HL-60 (cell line): Measurements from ENCODE around the gene PGM1.
A peak's percentile ranks its signal among the peaks of the same experiment; 100 is the strongest.

ENCODE experiments used
- DNase-seq, 2 experiments: peaks; one replicate each; pipeline ENCODE4 v3.0.0-alpha.2; 2010 to 2020; ENCODE audit warnings: low read depth in 1 of 2, low spot score in 1 of 2
- H3K27ac ChIP-seq: fragments of 250-450 bp; sonication (Bioruptor Pico); replicated peaks from 2 replicates; pipeline ENCODE4 v1.5.1; 2020; ENCODE audit warnings: mild to moderate bottlenecking, moderate library complexity
- H3K27me3 ChIP-seq: fragments of 250-450 bp; sonication (Bioruptor Pico); 2 replicates; pipeline ENCODE4 v1.5.1; 2021; ENCODE audit warnings: mild to moderate bottlenecking, moderate library complexity; ENCODE audit not compliant: insufficient read depth, poor library complexity, severe bottlenecking
- H3K4me3 ChIP-seq: replicated peaks from 2 replicates; pipeline ENCODE4 v1.5.1; 2011; ENCODE audit warnings: mild to moderate bottlenecking, control low read depth, low read length; ENCODE audit not compliant: insufficient read depth
- CTCF ChIP-seq: IDR thresholded peaks from one replicate; pipeline ENCODE4 v1.5.1; 2011; ENCODE audit warnings: low read length, control low read depth, inconsistent platforms; ENCODE audit not compliant: insufficient read depth
- GABPA ChIP-seq: IDR thresholded peaks from 2 replicates; pipeline ENCODE4 v1.6.1; 2012; ENCODE audit warnings: low read depth
- POLR2AphosphoS5 ChIP-seq: IDR thresholded peaks from 2 replicates; pipeline ENCODE4 v1.6.1; 2012; ENCODE audit warnings: low read depth
- SPI1 ChIP-seq: IDR thresholded peaks from 2 replicates; pipeline ENCODE4 v1.6.1; 2012; ENCODE audit warnings: low read depth, mild to moderate bottlenecking, borderline replicate concordance
- TF ChIP-seq, protein P1 (sequence below): IDR thresholded peaks from 2 replicates; pipeline ENCODE4 v1.6.1; 2012; ENCODE audit warnings: low read depth; ENCODE audit not compliant: insufficient replicate concordance

Gene PGM1

GRCh38 chr1:63592536-63593302 is 492 bp upstream of the PGM1 start:
- H3K4me3 ChIP-seq: peak overlapping the region; percentile 84
- H3K27ac ChIP-seq: peak overlapping the region; percentile 97
- TF ChIP-seq GABPA (no peak), POLR2AphosphoS5 (no peak), CTCF (no peak), SPI1 (no peak)
- TF ChIP-seq, protein P1, sequence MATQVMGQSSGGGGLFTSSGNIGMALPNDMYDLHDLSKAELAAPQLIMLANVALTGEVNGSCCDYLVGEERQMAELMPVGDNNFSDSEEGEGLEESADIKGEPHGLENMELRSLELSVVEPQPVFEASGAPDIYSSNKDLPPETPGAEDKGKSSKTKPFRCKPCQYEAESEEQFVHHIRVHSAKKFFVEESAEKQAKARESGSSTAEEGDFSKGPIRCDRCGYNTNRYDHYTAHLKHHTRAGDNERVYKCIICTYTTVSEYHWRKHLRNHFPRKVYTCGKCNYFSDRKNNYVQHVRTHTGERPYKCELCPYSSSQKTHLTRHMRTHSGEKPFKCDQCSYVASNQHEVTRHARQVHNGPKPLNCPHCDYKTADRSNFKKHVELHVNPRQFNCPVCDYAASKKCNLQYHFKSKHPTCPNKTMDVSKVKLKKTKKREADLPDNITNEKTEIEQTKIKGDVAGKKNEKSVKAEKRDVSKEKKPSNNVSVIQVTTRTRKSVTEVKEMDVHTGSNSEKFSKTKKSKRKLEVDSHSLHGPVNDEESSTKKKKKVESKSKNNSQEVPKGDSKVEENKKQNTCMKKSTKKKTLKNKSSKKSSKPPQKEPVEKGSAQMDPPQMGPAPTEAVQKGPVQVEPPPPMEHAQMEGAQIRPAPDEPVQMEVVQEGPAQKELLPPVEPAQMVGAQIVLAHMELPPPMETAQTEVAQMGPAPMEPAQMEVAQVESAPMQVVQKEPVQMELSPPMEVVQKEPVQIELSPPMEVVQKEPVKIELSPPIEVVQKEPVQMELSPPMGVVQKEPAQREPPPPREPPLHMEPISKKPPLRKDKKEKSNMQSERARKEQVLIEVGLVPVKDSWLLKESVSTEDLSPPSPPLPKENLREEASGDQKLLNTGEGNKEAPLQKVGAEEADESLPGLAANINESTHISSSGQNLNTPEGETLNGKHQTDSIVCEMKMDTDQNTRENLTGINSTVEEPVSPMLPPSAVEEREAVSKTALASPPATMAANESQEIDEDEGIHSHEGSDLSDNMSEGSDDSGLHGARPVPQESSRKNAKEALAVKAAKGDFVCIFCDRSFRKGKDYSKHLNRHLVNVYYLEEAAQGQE: no peak
- no peaks in the 10 kb centered on the region for H3K27me3 ChIP-seq
- DNase-seq: peak in 1 of 2 experiments; percentile 27

GRCh38 chr1:63593886-63594605 is 835 bp downstream of the PGM1 start:
- peak overlapping the region; percentile 84 for H3K4me3 ChIP-seq
- H3K27me3 ChIP-seq: no peaks in the 10 kb centered on the region
- H3K27ac ChIP-seq: peak overlapping the region; percentile 97
- 0 out of 2 replicates have a peak, but pooled peaks have one; percentile 29 for TF ChIP-seq GABPA
- TF ChIP-seq SPI1: peak; percentile 16; the same call in 1 of the 2 replicates
- TF ChIP-seq, protein P1: peak; percentile 20
- peak; percentile 76; the same call in 1 of the 2 replicates for TF ChIP-seq POLR2AphosphoS5
- no peak for TF ChIP-seq CTCF
- DNase-seq: peak; percentile 86 to 96

DNA sequence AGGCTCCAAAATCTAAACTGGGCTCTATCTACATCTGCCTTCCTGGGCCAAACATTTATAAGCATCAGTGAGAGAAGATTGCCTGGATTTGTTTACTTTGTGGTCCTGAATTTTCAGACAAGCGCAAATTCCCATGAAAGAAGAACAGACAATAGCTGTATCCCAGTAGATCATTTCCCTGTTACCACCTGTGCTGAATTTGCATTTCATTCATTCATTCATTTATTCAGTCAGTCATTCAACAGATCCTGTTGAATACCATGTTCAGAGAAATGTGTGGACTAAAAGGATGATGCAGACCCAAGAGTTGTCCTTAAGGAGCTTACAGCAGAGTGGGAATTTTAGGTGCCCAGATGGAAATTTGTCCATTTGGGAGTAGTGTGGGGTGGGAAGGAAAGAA is 2.2 kb downstream of the PGM1 start:
- H3K27ac ChIP-seq: no peak overlapping the region
- no peak for DNase-seq
- no peak overlapping the region for H3K4me3 ChIP-seq
- TF ChIP-seq, protein P1: no peak
- TF ChIP-seq GABPA (no peak), SPI1 (no peak), POLR2AphosphoS5 (no peak), CTCF (no peak)
- no peaks in the 10 kb centered on the region for H3K27me3 ChIP-seq
